Endothelial cell of umbilical vein (primary cell): ENCODE measurements around the gene DAAM1. TPM values are rescaled to one million over a fixed set of nuclear protein-coding genes. Genes with fewer than 3 reads are reported as not detected.

Experiments used
- BruUV-seq: library from RNA; stranded (reverse); fragments of 400-500 nt; replicated peaks from 2 replicates; lab custom pipeline; 2021; lab: Mats Ljungman, UMichigan
- CTCF ChIA-PET: fragments of 300-600, 350-600 bp; sonication (Branson Sonifier 250); formaldehyde crosslinking; loops from one replicate; lab custom pipeline; 2021; ENCODE audit warnings: antibody characterized with exemption, inconsistent platforms; lab: Charles Lee
- POLR2A ChIA-PET: fragments of 300-600, 350-600 bp; sonication (Branson Sonifier 250); formaldehyde crosslinking; loops from one replicate; lab custom pipeline; 2021; ENCODE audit warnings: antibody characterized with exemption, inconsistent platforms; lab: Charles Lee
- DNase-seq: peaks from one replicate; pipeline ENCODE4 v3.0.0-alpha.2; 2011; ENCODE audit warnings: low read depth, low spot score
- FAIRE-seq: peaks from 2 replicates; lab custom pipeline; 2011; peaks lifted over from hg19 to GRCh38; lab: Jason Lieb, UNC
- H2AFZ ChIP-seq: 2 replicates; pipeline ENCODE4 v1.6.0; 2012; ENCODE audit warnings: low read depth, low read length, control low read depth, inconsistent platforms
- H3K27ac ChIP-seq: 2 replicates; pipeline ENCODE4 v1.5.1; 2011; ENCODE audit warnings: low read depth, mild to moderate bottlenecking, control low read depth, low read length, moderate library complexity; ENCODE audit not compliant: insufficient read depth
- H3K27me3 ChIP-seq, 2 experiments: 2 replicates each; pipeline versions ENCODE4 v1.6.0 to v1.6.1; 2011; ENCODE audit warnings: low read length in 2 of 2, mixed read lengths in 1 of 2; ENCODE audit not compliant: control insufficient read depth in 2 of 2, insufficient read depth in 2 of 2
- H3K36me3 ChIP-seq, 2 experiments: 2 replicates in 1 of 2; 3 replicates in 1 of 2; pipeline ENCODE4 v1.5.1; 2011; ENCODE audit warnings: low read length in 2 of 2, mild to moderate bottlenecking in 1 of 2, moderate library complexity in 1 of 2; ENCODE audit not compliant: control insufficient read depth in 2 of 2, insufficient read depth in 2 of 2; ENCODE audit errors: extremely low read depth in 1 of 2
- H3K4me1 ChIP-seq: 3 replicates; pipeline ENCODE4 v1.5.1; 2011; ENCODE audit warnings: mild to moderate bottlenecking, low read length; ENCODE audit not compliant: control insufficient read depth, insufficient read depth; ENCODE audit errors: extremely low read depth
- H3K4me2 ChIP-seq: 2 replicates; pipeline ENCODE4 v1.6.1; 2011; ENCODE audit warnings: low read length, control low read depth, mixed read lengths; ENCODE audit not compliant: insufficient read depth
- H3K4me3 ChIP-seq, 3 experiments: fragments of 200-600 bp in 1 of 3; sonication (generic), shearing (Covaris generic) in 1 of 3; replicated peaks in 1 of 3; 2 replicates each; pipeline ENCODE4 v1.5.1; 2011 to 2016; ENCODE audit warnings: control low read depth in 3 of 3, low read length in 3 of 3, mild to moderate bottlenecking in 2 of 3, inconsistent platforms in 1 of 3, low read depth in 1 of 3, moderate library complexity in 1 of 3; ENCODE audit not compliant: insufficient read depth in 1 of 3
- H3K79me2 ChIP-seq: 2 replicates; pipeline ENCODE4 v1.6.0; 2012; ENCODE audit warnings: low read length, inconsistent platforms; ENCODE audit not compliant: control insufficient read depth, insufficient read depth
- H3K9ac ChIP-seq: replicated peaks from 2 replicates; pipeline ENCODE3; 2011; ENCODE audit warnings: low read length, control low read depth; ENCODE audit not compliant: insufficient read depth; ENCODE audit errors: extremely low read depth
- H3K9me1 ChIP-seq: replicated peaks from 3 replicates; pipeline ENCODE4 v1.6.0; 2011; ENCODE audit warnings: mild to moderate bottlenecking, low read length; ENCODE audit not compliant: control insufficient read depth, insufficient read depth; ENCODE audit errors: extremely low read depth
- H3K9me3 ChIP-seq: replicated peaks from 2 replicates; pipeline ENCODE4 v1.5.1; 2012; ENCODE audit warnings: low read length, inconsistent platforms; ENCODE audit not compliant: control insufficient read depth, insufficient read depth
- H4K20me1 ChIP-seq: replicated peaks from 2 replicates; pipeline ENCODE3; 2011; ENCODE audit warnings: mild to moderate bottlenecking, low read length; ENCODE audit not compliant: control insufficient read depth, insufficient read depth; ENCODE audit errors: extremely low read depth
- CTCF ChIP-seq, 2 donors: IDR thresholded peaks; 1 replicate in 1 of 2; 2 replicates in 1 of 2; pipeline ENCODE4 v1.5.1; 2011; ENCODE audit warnings: low read length in 2 of 2, mild to moderate bottlenecking in 2 of 2, moderate library complexity in 2 of 2, control low read depth in 1 of 2, inconsistent platforms in 1 of 2, low read depth in 1 of 2; ENCODE audit not compliant: insufficient read depth in 1 of 2; ENCODE audit errors: extremely low read depth in 1 of 2
- EZH2 ChIP-seq: IDR thresholded peaks from 2 replicates; pipeline ENCODE4 v1.6.1; 2012; ENCODE audit warnings: borderline replicate concordance, low read depth, mild to moderate bottlenecking, moderate library complexity, low read length, inconsistent platforms; ENCODE audit not compliant: severe bottlenecking
- FOS ChIP-seq: IDR thresholded peaks from 2 replicates; pipeline ENCODE4 v1.6.1; 2011; ENCODE audit warnings: mild to moderate bottlenecking, low read length, moderate library complexity, borderline replicate concordance; ENCODE audit not compliant: insufficient read depth
- GATA2 ChIP-seq: IDR thresholded peaks from 2 replicates; pipeline ENCODE4 v1.7.0; 2011; ENCODE audit warnings: low read depth, mild to moderate bottlenecking, moderate library complexity, mixed read lengths, low read length; ENCODE audit not compliant: insufficient read length, insufficient read depth
- JUN ChIP-seq: IDR thresholded peaks from 2 replicates; pipeline ENCODE4 v1.6.1; 2011; ENCODE audit warnings: borderline replicate concordance, low read depth; ENCODE audit not compliant: insufficient read length, insufficient read depth
- MAX ChIP-seq: IDR thresholded peaks from 2 replicates; pipeline ENCODE4 v1.6.1; 2011; ENCODE audit not compliant: insufficient read depth, insufficient read length
- MYC ChIP-seq: IDR thresholded peaks from one replicate; pipeline ENCODE4 v1.6.1; 2011; ENCODE audit warnings: mild to moderate bottlenecking, low read depth, low read length
- POLR2A ChIP-seq: IDR thresholded peaks from 2 replicates; pipeline ENCODE4 v1.6.1; 2012; ENCODE audit warnings: low read depth, mild to moderate bottlenecking, control low read depth, low read length
- POLR2AphosphoS5 ChIP-seq: IDR thresholded peaks from 2 replicates; pipeline ENCODE4 v1.6.1; 2012; ENCODE audit warnings: low read depth, mild to moderate bottlenecking, control low read depth, low read length, moderate library complexity; ENCODE audit not compliant: insufficient read depth
- dilution Hi-C: fragments of 300-500 bp; cut with MboI; formaldehyde crosslinking; loops from one replicate; pipeline ENCODE4 v1.15.0; 2019; ENCODE audit warnings: low sequenced_read_pairs; ENCODE audit not compliant: extremely low pct_ligation_motif_present
- intact Hi-C: fragments of 100-400 bp; cut with micrococcal nuclease; formaldehyde crosslinking; loops from one replicate; pipeline ENCODE4 v1.10.0; 2022
- polyA plus RNA-seq, 4 experiments: library from polyadenylated mRNA; depleted of rRNA in 3 of 4; stranded (reverse) in 3 of 4; unstranded in 1 of 4; fragments of >200 nt; gene quantifications; 2 replicates each; pipeline versions ENCODE4 v1.2.1 to v1.2.3, GENCODE V29; 2011 to 2012; ENCODE audit warnings: missing spikeins in 1 of 4
- total RNA-seq: library from RNA; stranded (reverse); gene quantifications from 2 replicates; pipeline ENCODE4 v1.2.3, GENCODE V29; 2021

Gene DAAM1
- total and polyA plus RNA-seq, 2 donors (not counting 3 experiments of a cell fraction or from before 2014, with no cell fraction given) = 10.2 to 25.3 TPM

- no peaks in the 10 kb centered on the region for H3K79me2 ChIP-seq
- H3K9me3 ChIP-seq = no peaks in the 10 kb centered on the region
- no peak overlapping the region for H3K4me2 ChIP-seq
- DNase-seq = no peak
- no peak overlapping the region for H3K27ac ChIP-seq
- no peak overlapping the region for H3K9ac ChIP-seq
- no peak for TF ChIP-seq MAX
- TF ChIP-seq POLR2AphosphoS5 = no peak
- TF ChIP-seq POLR2A = no peak
- no peaks in the 10 kb centered on the region for H3K36me3 ChIP-seq
- ChIA-PET CTCF (no interaction called here), POLR2A (no interaction called here)
- H2AFZ ChIP-seq = no peak overlapping the region
- dilution Hi-C loops (no loop called here), intact Hi-C loops (no loop called here)
- H4K20me1 ChIP-seq = no peaks in the 10 kb centered on the region
- H3K9me1 ChIP-seq = no peaks in the 10 kb centered on the region
- no TSS peak for BruUV-seq
- no peaks in the 10 kb centered on the region for H3K27me3 ChIP-seq
- H3K4me1 ChIP-seq = peaks cover 31% of the 10 kb centered on the region
- no peak for FAIRE-seq
- no peak overlapping the region for H3K4me3 ChIP-seq
These were observed 92.5 kb downstream of the DAAM1 start for GRCh38 chr14:59280961-59281360.

GRCh38 chr14:59281609-59282377, 93.3 kb downstream of the DAAM1 start:
- POLR2A ChIA-PET = no interaction called here
- BruUV-seq = no TSS peak
- H2AFZ ChIP-seq = no peak overlapping the region
- H3K27me3 ChIP-seq = no peaks in the 10 kb centered on the region
- CTCF ChIA-PET = no interaction called here
- H4K20me1 ChIP-seq = no peaks in the 10 kb centered on the region
- no peak for FAIRE-seq
- dilution Hi-C loops = no loop called here
- peaks cover 23% of the 10 kb centered on the region for H3K4me1 ChIP-seq
- no peak for TF ChIP-seq EZH2
- no peak for TF ChIP-seq GATA2
- TF ChIP-seq JUN = no peak
- no peak for TF ChIP-seq MAX
- TF ChIP-seq POLR2A = no peak
- no peak for TF ChIP-seq CTCF (IDR thresholded peaks at IDR 0.05; ENCODE audit: extremely low read depth in 1 of 2, insufficient read depth in 1 of 2, low read depth in 1 of 2, low read length in 2 of 2)
- no peak for TF ChIP-seq POLR2AphosphoS5
- no peak for TF ChIP-seq MYC
- TF ChIP-seq FOS = no peak
- H3K9me3 ChIP-seq = no peaks in the 10 kb centered on the region
- H3K9me1 ChIP-seq = no peaks in the 10 kb centered on the region
- no peak overlapping the region for H3K4me3 ChIP-seq
- H3K27ac ChIP-seq = no peak overlapping the region
- DNase-seq = no peak
- no peaks in the 10 kb centered on the region for H3K36me3 ChIP-seq
- no peak overlapping the region for H3K9ac ChIP-seq
- intact Hi-C loops = no loop called here
- H3K4me2 ChIP-seq = no peak overlapping the region
- no peaks in the 10 kb centered on the region for H3K79me2 ChIP-seq
